RCC 7860 (cell line): Measurements from ENCODE around the gene SOX12.
"Not testable (repeated sequence)": the region's sequence is repeated elsewhere in the genome, so short reads cannot be mapped to it uniquely, and the experiment has no call there.

Source experiments
- DNase-seq: peaks from one replicate; pipeline ENCODE4 v3.0.0-alpha.2; 2015; ENCODE audit warnings: low spot score
- FAIRE-seq: peaks from 2 replicates; lab custom pipeline; 2012; peaks lifted over from hg19 to GRCh38; lab: Jason Lieb, UNC

The SOX12 gene

GRCh38 chr20:328027-328974 is 2.9 kb downstream of the SOX12 start:
- no peak for DNase-seq
- no peak for FAIRE-seq

GRCh38 chr20:328975-329695 is 3.8 kb downstream of the SOX12 start:
- FAIRE-seq (no peak), DNase-seq (no peak)

- DNase-seq, result no peak
- no peak for FAIRE-seq
Observed at GRCh38 chr20:329851-330232, 4.5 kb downstream of the SOX12 start.

- DNase-seq, result peak; percentile 42
- FAIRE-seq, result no peak
Observed at GRCh38 chr20:330233-331149, 5.1 kb downstream of the SOX12 start.

GRCh38 chr20:334578-334977 is 9.2 kb downstream of the SOX12 start:
- DNase-seq, result no peak
- FAIRE-seq, result no peak

GRCh38 chr20:336040-336439 is 10.7 kb downstream of the SOX12 start:
- FAIRE-seq, result not testable (repeated sequence)

GRCh38 chr20:341682-342081 is 16.3 kb downstream of the SOX12 start:
- FAIRE-seq (peak; percentile 73), DNase-seq (peak; percentile 91)

More at GRCh38 chr20:336040-336439, 10.7 kb downstream of the SOX12 start:
- not testable (repeated sequence) for DNase-seq

- FAIRE-seq, result no peak
- DNase-seq, result no peak
Observed at GRCh38 chr20:343107-343506, 17.8 kb downstream of the SOX12 start.

- no peak for DNase-seq
- no peak for FAIRE-seq
Observed at GRCh38 chr20:346033-346639, 20.8 kb downstream of the SOX12 start.

GRCh38 chr20:346640-347316 is 21.4 kb downstream of the SOX12 start, which contains the start of gene NRSN2:
TSS of gene NRSN2 (plus strand) at chr20:347111. CDS start at chr20:349644, 2,533 bp downstream.
- DNase-seq, result peak; percentile 38
- FAIRE-seq, result no peak

GRCh38 chr20:347317-347639 is 21.9 kb downstream of the SOX12 start:
- DNase-seq, result no peak
- no peak for FAIRE-seq

- FAIRE-seq, result no peak
- DNase-seq, result peak; percentile 79
Observed at GRCh38 chr20:347640-348484, 22.5 kb downstream of the SOX12 start.

- DNase-seq, result no peak
- FAIRE-seq, result no peak
Observed at GRCh38 chr20:348972-349841, 23.9 kb downstream of the SOX12 start.

- DNase-seq (no peak), FAIRE-seq (no peak)
Observed at GRCh38 chr20:353166-353565, 27.8 kb downstream of the SOX12 start.

GRCh38 chr20:354298-354977 is 29.1 kb downstream of the SOX12 start:
- DNase-seq (peak; percentile 60), FAIRE-seq (no peak)

GRCh38 chr20:356154-356553 is 30.8 kb downstream of the SOX12 start:
- not testable (repeated sequence) for DNase-seq, FAIRE-seq

GRCh38 chr20:356745-357144 is 31.4 kb downstream of the SOX12 start:
- DNase-seq, result no peak
- FAIRE-seq, result no peak
